H9 (cell line): Measurements from ENCODE around the gene GPHA2. TPM values are rescaled to one million over a fixed set of nuclear protein-coding genes. Genes with fewer than 3 reads are reported as not detected.

Experiments used
- DNase-seq: peaks from one replicate; pipeline ENCODE4 v3.0.0-alpha.2; 2017
- H2AFZ ChIP-seq: one replicate; pipeline ENCODE4 v1.6.1; 2013; ENCODE audit warnings: mild to moderate bottlenecking, low read length, control low read depth, moderate library complexity
- H2AK5ac ChIP-seq: 2 replicates; pipeline ENCODE4 v1.6.1; 2013; ENCODE audit warnings: low read length, control low read depth, mixed read lengths; ENCODE audit not compliant: insufficient read length
- H2BK120ac ChIP-seq: one replicate; pipeline ENCODE4 v1.6.1; 2013; ENCODE audit warnings: low read depth, mild to moderate bottlenecking, low read length, control low read depth, inconsistent platforms; ENCODE audit not compliant: poor library complexity, severe bottlenecking
- H2BK12ac ChIP-seq: 2 replicates; pipeline ENCODE4 v1.6.1; 2013; ENCODE audit warnings: low read length, control low read depth, mixed read lengths, low read depth; ENCODE audit not compliant: insufficient read length
- H2BK15ac ChIP-seq: 2 replicates; pipeline ENCODE4 v1.6.1; 2013; ENCODE audit warnings: low read depth, low read length, control low read depth
- H2BK20ac ChIP-seq: one replicate; pipeline ENCODE4 v1.6.1; 2013; ENCODE audit warnings: low read depth, mild to moderate bottlenecking, low read length, control low read depth, inconsistent platforms; ENCODE audit not compliant: poor library complexity, severe bottlenecking
- H2BK5ac ChIP-seq: 2 replicates; pipeline ENCODE4 v1.6.1; 2013; ENCODE audit warnings: low read length, control low read depth, mixed read lengths; ENCODE audit not compliant: insufficient read length
- H3K14ac ChIP-seq: 2 replicates; pipeline ENCODE4 v1.6.1; 2013; ENCODE audit warnings: low read length, control low read depth; ENCODE audit not compliant: insufficient read depth
- H3K18ac ChIP-seq: 2 replicates; pipeline ENCODE4 v1.6.1; 2013; ENCODE audit warnings: low read depth, mild to moderate bottlenecking, mixed read lengths, low read length, control low read depth; ENCODE audit not compliant: insufficient read length
- H3K23ac ChIP-seq: 2 replicates; pipeline ENCODE4 v1.6.1; 2013; ENCODE audit warnings: low read length, control low read depth, mixed read lengths, low read depth; ENCODE audit not compliant: insufficient read length
- H3K23me2 ChIP-seq: 2 replicates; pipeline ENCODE4 v1.6.1; 2013; ENCODE audit warnings: low read depth, mild to moderate bottlenecking, mixed read lengths, low read length, control low read depth; ENCODE audit not compliant: insufficient read length, poor library complexity, severe bottlenecking
- H3K27ac ChIP-seq: 2 replicates; pipeline ENCODE4 v1.5.1; 2013; ENCODE audit warnings: low read length, control low read depth, mixed read lengths, low read depth; ENCODE audit not compliant: insufficient read length
- H3K27me3 ChIP-seq: 2 replicates; pipeline ENCODE4 v1.6.1; 2013; ENCODE audit warnings: low read length, control low read depth, inconsistent platforms; ENCODE audit not compliant: insufficient read depth
- H3K4ac ChIP-seq: 2 replicates; pipeline ENCODE4 v1.6.1; 2013; ENCODE audit warnings: low read depth, mild to moderate bottlenecking, control low read depth, inconsistent platforms, low read length, moderate library complexity
- H3K4me1 ChIP-seq: 2 replicates; pipeline ENCODE4 v1.6.1; 2013; ENCODE audit warnings: low read length, control low read depth, inconsistent platforms; ENCODE audit not compliant: insufficient read depth
- H3K4me2 ChIP-seq: 2 replicates; pipeline ENCODE4 v1.6.1; 2013; ENCODE audit warnings: low read length, control low read depth, mixed read lengths; ENCODE audit not compliant: insufficient read length, insufficient read depth
- H3K56ac ChIP-seq: 2 replicates; pipeline ENCODE4 v1.6.1; 2013; ENCODE audit warnings: low read depth, mild to moderate bottlenecking, mixed read lengths, low read length, control low read depth; ENCODE audit not compliant: insufficient read length
- H3K79me1 ChIP-seq: 2 replicates; pipeline ENCODE4 v1.6.1; 2013; ENCODE audit warnings: low read depth, mild to moderate bottlenecking, moderate library complexity, low read length, control low read depth, inconsistent platforms; ENCODE audit not compliant: insufficient read depth, poor library complexity, severe bottlenecking
- H3K79me2 ChIP-seq: 2 replicates; pipeline ENCODE4 v1.6.1; 2013; ENCODE audit warnings: low read length, control low read depth, inconsistent platforms; ENCODE audit not compliant: insufficient read depth
- H3K9ac ChIP-seq: 2 replicates; pipeline ENCODE4 v1.6.1; 2013; ENCODE audit warnings: low read length, control low read depth, mixed read lengths; ENCODE audit not compliant: insufficient read length; ENCODE audit errors: extremely low read depth
- H3K9me3 ChIP-seq: one replicate; pipeline ENCODE4 v1.6.1; 2013; ENCODE audit warnings: low read depth, low read length, inconsistent platforms; ENCODE audit not compliant: control insufficient read depth
- H3T11ph ChIP-seq: one replicate; pipeline ENCODE4 v1.6.1; 2013; ENCODE audit warnings: mild to moderate bottlenecking, low read length, control low read depth, inconsistent platforms
- H4K20me1 ChIP-seq: one replicate; pipeline ENCODE4 v1.6.1; 2013; ENCODE audit not compliant: control insufficient read depth, insufficient read length, insufficient read depth
- H4K5ac ChIP-seq: 2 replicates; pipeline ENCODE4 v1.6.1; 2013; ENCODE audit warnings: low read depth, mild to moderate bottlenecking, mixed read lengths, low read length, control low read depth; ENCODE audit not compliant: insufficient read length
- H4K8ac ChIP-seq: replicated peaks from 2 replicates; pipeline ENCODE4 v1.6.1; 2013; ENCODE audit warnings: low read length, control low read depth, mixed read lengths, low read depth; ENCODE audit not compliant: insufficient read length
- H4K91ac ChIP-seq: 2 replicates; pipeline ENCODE4 v1.6.1; 2013; ENCODE audit warnings: low read depth, mild to moderate bottlenecking, moderate library complexity, mixed read lengths, low read length, control low read depth; ENCODE audit not compliant: insufficient read length
- H3K27ac Mint-ChIP-seq, 3 experiments: 2 replicates in 2 of 3; 3 replicates in 1 of 3; pipeline ENCODE4 v1.8.0; 2020 to 2021; ENCODE audit warnings: mixed read lengths in 3 of 3, mild to moderate bottlenecking in 1 of 3, moderate library complexity in 1 of 3
- H3K27me3 Mint-ChIP-seq: 2 replicates; pipeline ENCODE4 v1.8.0; 2021; ENCODE audit warnings: low read depth, mild to moderate bottlenecking, moderate library complexity, mixed read lengths
- H3K36me3 Mint-ChIP-seq, 3 experiments: 2 replicates in 2 of 3; 3 replicates in 1 of 3; pipeline ENCODE4 v1.8.0; 2020 to 2021; ENCODE audit warnings: low read depth in 3 of 3, mixed read lengths in 3 of 3; ENCODE audit not compliant: insufficient read depth in 1 of 3
- H3K4me1 Mint-ChIP-seq, 2 experiments: 2 replicates each; pipeline ENCODE4 v1.8.0; 2020; ENCODE audit warnings: mixed read lengths in 2 of 2
- H3K4me3 Mint-ChIP-seq, 2 experiments: 2 replicates in 1 of 2; 3 replicates in 1 of 2; pipeline ENCODE4 v1.8.0; 2020 to 2021; ENCODE audit warnings: mild to moderate bottlenecking in 2 of 2, mixed read lengths in 2 of 2, moderate library complexity in 1 of 2
- H3K9me3 Mint-ChIP-seq, 2 experiments: 2 replicates in 1 of 2; 3 replicates in 1 of 2; pipeline ENCODE4 v1.8.0; 2020; ENCODE audit warnings: mild to moderate bottlenecking in 2 of 2, mixed read lengths in 2 of 2, moderate library complexity in 1 of 2
- WGBS: extraction: QIAGEN DNeasy Blood & Tissue Kit; methylation state at CpG from one replicate; pipeline ENCODE4 v1.1.7; 2013; ENCODE audit warnings: missing lambda C conversion rate, low lambda C conversion rate, mixed read lengths; ENCODE audit not compliant: insufficient read length; ENCODE audit errors: extremely low coverage; 5-methylcytosine and 5-hydroxymethylcytosine counted together
- total RNA-seq: library from RNA; stranded (reverse); gene quantifications from 2 replicates; pipeline ENCODE4 v1.2.1, GENCODE V29; 2021
- TF ChIP-seq, protein P1 (sequence below): fragments of 200-600 bp; sonication (generic); conservative IDR thresholded peaks from 3 replicates; pipeline ENCODE4 v1.8.0; 2021; ENCODE audit warnings: antibody characterized with exemption, mild to moderate bottlenecking

GPHA2 gene
- total RNA-seq, 1 experiment from 2014 or later = 2.1 TPM

DNA sequence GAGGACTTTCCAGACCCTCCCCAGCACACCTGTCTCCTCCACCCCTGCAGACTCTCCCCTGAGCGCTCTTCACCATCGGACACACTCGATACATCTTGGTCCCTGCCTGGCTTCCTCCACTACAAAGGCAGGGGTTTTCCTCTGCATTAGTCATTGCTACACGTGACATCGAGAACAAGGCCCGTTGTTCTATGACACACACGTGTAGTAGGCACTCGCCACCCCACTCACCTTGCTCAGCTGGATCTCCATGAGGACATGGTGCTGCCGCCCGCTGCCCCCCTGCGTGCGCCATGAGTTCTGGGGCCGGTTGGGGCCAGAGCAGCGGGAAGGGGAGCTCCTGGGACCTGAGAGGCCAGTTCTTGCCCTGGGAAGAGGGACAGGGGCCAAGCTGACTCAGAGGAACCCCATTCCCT is 35.4 kb downstream of the GPHA2 start:
- Histone ChIP-seq H3K18ac (no peak overlapping the region), H2BK20ac (no peak overlapping the region), H3K9ac (no peak overlapping the region), H3K27me3 (no peaks in the 10 kb centered on the region), H3K4me1 (no peaks in the 10 kb centered on the region), H3K79me2 (no peaks in the 10 kb centered on the region), H3K4me2 (no peak overlapping the region), H3K14ac (no peak overlapping the region), H2BK120ac (no peak overlapping the region), H3T11ph (no peak overlapping the region), H4K5ac (no peak overlapping the region), H4K91ac (no peak overlapping the region), H4K20me1 (peaks cover 4% of the 10 kb centered on the region), H3K9me3 (no peaks in the 10 kb centered on the region), H2AFZ (no peak overlapping the region), H2AK5ac (no peak overlapping the region), H3K27ac (no peak overlapping the region), H3K4ac (no peak overlapping the region), H2BK12ac (no peak overlapping the region), H3K23ac (no peak overlapping the region), H3K79me1 (no peaks in the 10 kb centered on the region), H2BK15ac (no peak overlapping the region), H3K23me2 (no peaks in the 10 kb centered on the region), H4K8ac (no peak overlapping the region), H3K56ac (no peak overlapping the region), H2BK5ac (no peak overlapping the region)
- WGBS = no CpG with 5 or more reads among the region's 14 CpGs
- Mint-ChIP-seq H3K9me3 (no peaks in the 10 kb centered on the region), H3K27ac (no peak overlapping the region), H3K4me1 (no peaks in the 10 kb centered on the region), H3K4me3 (no peak overlapping the region; a peak in 1 of 5 replicates), H3K36me3 (peaks cover 3 to 34% (median 29%) of the 10 kb centered on the region in 3 experiments; a peak in 6 of 7 replicates), H3K27me3 (no peaks in the 10 kb centered on the region)
- DNase-seq = no peak
- TF ChIP-seq, protein P1, sequence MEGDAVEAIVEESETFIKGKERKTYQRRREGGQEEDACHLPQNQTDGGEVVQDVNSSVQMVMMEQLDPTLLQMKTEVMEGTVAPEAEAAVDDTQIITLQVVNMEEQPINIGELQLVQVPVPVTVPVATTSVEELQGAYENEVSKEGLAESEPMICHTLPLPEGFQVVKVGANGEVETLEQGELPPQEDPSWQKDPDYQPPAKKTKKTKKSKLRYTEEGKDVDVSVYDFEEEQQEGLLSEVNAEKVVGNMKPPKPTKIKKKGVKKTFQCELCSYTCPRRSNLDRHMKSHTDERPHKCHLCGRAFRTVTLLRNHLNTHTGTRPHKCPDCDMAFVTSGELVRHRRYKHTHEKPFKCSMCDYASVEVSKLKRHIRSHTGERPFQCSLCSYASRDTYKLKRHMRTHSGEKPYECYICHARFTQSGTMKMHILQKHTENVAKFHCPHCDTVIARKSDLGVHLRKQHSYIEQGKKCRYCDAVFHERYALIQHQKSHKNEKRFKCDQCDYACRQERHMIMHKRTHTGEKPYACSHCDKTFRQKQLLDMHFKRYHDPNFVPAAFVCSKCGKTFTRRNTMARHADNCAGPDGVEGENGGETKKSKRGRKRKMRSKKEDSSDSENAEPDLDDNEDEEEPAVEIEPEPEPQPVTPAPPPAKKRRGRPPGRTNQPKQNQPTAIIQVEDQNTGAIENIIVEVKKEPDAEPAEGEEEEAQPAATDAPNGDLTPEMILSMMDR = no peak
